A172 (cell line): Measurements from ENCODE around the gene QPCTL. TPM values are rescaled to one million over a fixed set of nuclear protein-coding genes. Genes with fewer than 3 reads are reported as not detected.
A peak's percentile ranks its signal among the peaks of the same experiment; 100 is the strongest.
"Not testable (repeated sequence)": the region's sequence is repeated elsewhere in the genome, so short reads cannot be mapped to it uniquely, and the experiment has no call there.

Experiments
- DNase-seq: peaks from one replicate; pipeline ENCODE4 v3.0.0-alpha.2; 2015; ENCODE audit warnings: low spot score
- total RNA-seq: library from RNA; depleted of rRNA; stranded (reverse); fragments of >200 nt; shearing (Covaris generic); gene quantifications from 2 replicates; pipeline ENCODE4 v1.2.3, GENCODE V29; 2014

Gene QPCTL
- total RNA-seq, 1 experiment from 2014 or later = 8.2 TPM

DNA sequence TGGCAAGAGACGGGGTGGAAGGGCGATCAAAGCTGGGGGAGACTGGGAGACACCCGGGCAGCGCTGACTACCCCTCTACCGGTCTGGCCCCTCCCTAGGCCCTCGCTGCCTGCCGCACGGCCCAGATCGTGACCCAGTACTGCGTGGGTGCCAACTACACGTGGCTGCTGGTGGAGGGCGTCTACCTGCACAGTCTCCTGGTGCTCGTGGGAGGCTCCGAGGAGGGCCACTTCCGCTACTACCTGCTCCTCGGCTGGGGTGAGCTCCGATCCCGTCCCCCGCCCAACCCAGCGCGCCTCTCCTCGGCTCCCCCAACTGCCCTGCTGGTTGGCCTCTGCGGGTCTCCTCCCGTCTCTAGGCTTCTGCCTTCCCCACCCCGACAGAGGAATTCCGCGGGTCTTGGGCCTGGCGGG lies 15.6 kb upstream of the QPCTL start:
- no peak for DNase-seq

DNA sequence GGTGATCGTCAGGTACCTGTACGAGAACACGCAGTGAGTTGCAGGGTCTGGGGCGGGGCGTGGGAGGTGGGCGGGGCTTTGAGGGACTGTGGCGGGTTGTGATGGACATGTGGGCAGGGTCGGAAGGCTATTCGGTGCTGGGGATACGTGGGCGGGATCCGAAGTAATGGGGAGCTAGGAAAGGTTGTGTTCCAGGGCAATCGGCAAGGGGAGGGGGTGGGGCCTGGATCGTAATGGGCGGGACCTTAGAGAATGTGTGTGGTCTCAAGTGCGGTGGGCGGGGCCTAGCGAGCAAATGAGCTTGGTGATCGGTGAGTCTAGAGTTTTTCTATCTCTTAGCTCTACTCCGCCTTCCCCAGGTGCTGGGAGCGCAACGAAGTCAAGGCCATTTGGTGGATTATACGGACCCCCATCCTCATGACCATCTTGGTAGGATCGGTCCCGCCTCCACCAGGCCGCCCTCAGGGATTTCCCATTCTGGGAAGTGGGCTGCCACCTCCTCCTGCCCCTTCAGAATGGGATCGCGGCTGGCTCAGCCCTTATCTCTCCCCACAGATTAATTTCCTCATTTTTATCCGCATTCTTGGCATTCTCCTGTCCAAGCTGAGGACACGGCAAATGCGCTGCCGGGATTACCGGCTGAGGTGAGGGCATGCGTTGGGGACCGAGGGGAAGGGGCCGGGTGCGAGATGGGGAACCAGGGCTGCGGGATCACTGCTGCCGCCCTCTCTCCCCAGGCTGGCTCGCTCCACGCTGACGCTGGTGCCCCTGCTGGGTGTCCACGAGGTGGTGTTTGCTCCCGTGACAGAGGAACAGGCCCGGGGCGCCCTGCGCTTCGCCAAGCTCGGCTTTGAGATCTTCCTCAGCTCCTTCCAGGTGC lies 14.9 kb upstream of the QPCTL start:
- peak; percentile 66 for DNase-seq

DNA sequence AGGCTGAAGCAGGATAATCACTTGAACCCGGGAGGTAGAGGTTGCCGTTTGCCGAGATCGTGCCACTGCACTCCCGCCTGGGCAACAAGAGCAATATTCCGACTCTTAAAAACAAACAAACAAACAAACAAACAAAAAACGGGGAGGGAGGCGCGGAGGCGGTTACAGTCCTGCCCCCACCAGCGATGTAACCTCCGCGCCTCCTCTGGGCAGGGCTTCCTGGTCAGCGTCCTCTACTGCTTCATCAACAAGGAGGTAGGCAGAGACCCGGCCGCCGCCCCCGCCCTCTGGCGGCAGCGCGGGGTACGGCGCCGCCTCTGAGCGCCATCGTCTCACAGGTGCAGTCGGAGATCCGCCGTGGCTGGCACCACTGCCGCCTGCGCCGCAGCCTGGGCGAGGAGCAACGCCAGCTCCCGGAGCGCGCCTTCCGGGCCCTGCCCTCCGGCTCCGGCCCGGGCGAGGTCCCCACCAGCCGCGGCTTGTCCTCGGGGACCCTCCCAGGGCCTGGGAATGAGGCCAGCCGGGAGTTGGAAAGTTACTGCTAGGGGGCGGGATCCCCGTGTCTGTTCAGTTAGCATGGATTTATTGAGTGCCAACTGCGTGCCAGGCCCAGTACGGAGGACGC lies 11.0 kb upstream of the QPCTL start:
- DNase-seq = peak; percentile 70

DNA sequence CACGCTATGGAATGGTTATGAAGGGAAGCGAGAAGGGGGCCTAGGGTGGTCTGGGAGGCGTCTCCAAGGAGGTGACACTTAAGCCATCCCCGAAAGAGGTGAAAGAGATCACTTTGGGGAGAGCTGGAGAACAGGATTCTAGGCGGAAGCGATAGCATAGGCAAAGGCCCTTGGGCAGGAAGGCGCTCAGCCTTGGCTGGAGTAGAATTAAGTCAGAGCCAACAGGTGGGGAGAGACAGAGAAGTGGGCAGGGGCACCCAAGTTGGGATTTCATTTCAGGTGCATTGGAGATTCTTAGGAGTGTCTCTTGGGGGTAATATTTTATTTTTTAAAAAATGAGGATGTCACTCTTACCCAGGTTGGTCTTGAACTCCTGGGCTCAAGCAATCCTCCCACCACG lies 10.3 kb upstream of the QPCTL start:
- DNase-seq = no peak

DNA sequence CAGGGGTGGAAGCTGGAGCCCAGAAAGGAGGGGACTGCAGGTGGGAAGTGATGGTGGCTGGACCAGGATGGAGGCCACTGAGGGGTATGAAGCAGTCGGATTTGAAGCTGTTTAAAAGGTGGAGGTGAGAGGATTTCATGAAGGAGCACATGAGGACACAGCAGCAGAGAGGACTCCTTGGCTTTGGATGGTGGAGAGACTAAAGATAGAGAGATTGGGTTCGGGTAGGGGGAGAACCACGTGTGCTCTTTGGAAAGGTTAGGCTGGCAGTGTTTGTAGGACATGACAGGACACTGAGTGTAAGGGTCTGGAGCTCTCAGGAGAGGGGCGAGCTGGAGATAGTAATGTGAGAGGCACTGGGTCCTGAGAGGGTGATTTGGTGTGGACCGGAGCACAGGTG lies 9.6 kb upstream of the QPCTL start:
- no peak for DNase-seq

DNA sequence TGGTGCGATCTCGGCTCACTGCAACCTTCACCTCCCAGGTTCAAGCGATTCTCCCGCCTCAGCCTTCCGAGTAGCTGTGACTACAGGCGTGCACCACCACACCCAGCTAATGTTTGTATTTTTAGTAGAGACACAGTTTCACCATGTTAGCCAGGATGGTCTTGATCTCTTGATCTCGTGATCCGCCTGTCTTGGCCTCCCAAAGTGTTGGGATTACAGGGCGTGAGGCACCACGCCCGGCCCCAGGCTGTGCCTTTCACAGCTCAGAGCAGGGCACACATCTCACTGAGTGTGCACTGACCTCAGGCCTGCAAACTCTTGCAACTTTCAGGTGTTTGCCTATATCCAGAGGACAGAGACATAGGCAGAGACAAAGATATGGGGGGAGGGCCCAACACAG lies 7.4 kb upstream of the QPCTL start:
- DNase-seq = not testable (repeated sequence)

DNA sequence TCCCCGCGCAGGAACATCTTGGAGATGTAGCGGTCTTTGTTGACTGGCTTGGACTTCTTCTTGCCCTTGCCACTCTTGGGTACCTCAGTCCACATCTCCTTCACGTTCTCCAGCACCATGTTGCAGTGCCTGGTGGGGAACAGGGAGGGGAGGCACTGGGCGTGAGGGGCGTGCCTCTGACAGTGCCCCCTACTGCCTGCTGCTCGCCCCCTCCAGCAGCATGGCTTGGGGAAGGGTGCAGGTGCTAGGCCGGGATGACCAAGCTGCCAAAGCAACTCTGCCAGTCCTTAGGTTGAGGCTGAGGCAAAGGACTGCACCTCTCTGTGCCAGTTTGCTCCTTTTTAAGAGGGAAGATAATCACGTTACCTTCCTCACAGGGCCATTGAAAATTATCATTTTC lies 4.9 kb upstream of the QPCTL start:
- no peak for DNase-seq

DNA sequence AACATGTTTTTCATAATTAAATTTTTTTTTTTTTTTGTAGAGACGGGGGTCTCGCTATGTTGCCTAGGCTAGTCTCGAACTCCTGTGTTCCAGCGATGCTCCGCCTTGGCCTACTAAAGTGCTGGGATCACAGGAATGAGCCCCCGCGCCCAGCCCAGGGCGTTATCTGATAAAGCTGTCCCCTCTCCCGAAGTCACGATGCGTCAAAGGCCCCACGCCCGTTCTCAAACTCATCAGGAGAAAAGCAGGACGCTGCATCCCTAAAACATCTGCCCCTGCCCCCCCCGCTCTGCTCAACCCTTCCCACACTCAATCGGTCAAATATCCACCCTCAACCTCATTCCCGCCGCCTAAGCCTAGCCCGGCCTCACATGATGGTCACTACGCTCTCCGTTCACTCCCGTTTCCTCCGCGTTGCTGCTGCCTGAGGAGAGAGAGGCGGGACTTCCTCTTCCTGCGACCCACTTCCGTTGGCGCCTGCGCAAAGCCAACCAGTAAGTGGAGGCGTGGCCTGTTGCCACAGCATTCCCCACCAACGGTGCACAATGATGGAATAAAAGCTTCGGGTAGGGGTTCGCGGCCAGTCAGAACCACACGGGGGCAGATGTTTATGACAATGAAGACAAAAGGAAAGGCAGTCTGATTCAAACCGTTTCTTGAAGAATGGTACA lies 815 bp upstream of the QPCTL start, which contains the start of gene SNRPD2:
TSS of gene SNRPD2 (minus strand) at position 438 of the 671 bp plus-strand sequence. CDS start at position 373, 65 bp downstream.
- peak; percentile 83 for DNase-seq

DNA sequence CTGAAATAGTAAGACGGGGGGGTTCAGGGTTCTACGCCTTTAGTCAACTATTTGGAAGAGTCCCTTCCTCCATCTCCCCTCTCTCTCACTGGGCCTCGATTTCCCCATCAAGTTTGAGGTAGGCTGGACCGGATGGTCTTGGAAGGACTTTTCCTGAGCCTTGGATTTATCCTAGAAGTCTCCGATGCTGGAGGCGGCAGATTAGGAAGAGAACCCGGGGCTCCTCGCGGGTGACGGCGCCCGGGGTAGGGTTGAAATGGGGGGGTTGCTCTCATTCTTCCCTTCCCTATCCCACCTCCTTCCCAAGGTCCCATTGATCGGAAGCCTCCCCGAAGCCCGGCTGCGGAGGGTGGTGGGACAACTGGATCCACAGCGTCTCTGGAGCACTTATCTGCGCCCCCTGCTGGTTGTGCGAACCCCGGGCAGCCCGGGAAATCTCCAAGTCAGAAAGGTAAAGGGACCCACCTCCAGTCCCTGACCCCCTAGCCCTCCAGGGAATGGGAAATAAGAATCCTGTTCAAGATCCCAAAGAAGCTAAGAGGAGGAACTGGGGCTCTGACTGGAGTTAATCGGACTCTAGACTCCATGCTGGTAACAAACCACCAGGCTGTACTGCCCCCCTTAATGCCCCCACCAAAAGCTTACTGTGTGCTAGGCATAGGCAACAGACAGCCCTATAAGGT lies 781 bp downstream of the QPCTL start:
- peak; percentile 32 for DNase-seq

DNA sequence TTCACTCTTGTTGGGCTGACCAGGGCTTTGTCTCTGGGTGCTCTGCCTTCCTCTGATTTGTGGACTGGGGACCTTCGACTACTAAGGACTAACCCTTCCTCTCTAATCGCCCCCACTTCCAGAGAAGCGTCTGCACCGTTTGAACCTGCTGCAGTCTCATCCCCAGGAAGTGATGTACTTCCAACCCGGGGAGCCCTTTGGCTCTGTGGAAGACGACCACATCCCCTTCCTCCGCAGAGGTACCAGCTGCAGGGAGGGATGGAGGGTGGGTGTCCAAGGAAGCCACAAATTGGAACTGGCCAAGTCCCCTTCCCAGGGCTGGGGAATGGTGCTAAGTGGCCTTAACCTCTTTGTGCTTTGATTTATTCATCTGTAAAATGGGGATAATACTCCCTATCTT lies 9.2 kb downstream of the QPCTL start:
- DNase-seq = no peak

DNA sequence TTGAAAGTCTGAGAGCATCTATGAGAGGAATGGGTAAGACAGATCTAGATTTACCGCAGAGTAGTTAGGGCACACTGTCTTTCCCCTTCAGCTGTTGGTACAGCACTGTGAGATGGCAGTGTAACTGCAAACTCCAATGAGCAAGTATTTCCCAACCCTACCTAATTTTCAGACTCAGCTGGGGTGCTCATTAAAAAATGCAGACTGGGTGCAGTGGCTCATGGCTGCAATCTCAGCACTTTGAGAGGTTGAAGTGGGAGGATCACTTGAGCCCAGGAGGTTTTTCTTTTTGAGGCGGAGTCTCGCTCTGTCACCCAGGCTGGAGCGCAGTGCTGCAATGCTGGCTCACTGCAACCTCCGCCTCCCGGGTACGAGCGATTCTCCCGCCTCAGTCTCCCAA lies 12.6 kb downstream of the QPCTL start:
- DNase-seq = no peak

DNA sequence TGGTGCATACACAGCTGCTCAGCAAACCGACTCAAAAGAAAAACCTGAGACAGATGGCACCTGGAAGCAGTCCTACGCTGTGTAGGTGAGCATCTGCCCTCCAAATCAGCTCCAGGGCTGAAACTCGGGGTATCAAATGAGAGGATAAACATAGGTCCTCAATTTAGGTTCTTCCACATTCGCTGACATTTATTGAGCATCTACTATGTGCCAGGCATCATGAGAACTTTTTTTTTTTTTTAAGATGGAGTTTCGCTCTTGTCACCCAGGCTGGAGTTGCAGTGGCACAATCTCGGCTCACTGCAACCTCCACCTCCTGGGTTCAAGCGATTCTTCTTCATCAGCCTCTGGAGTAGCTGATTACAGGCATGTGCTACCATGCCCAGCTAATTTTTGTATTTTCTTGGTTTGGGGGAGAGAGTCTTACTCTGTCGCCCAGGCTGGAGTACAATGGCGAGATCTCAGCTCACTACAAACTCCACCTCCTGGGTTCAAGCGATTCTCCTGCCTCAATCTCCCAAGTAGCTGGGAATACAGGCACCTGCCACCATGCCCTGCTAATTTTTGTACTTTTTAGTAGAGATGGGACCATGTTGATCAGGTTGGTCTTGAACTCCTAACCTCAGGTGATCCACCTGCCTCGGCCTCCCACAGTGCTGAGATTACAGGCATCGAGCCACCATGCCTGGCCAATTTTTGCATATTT lies 13.4 kb downstream of the QPCTL start:
- DNase-seq = no peak

DNA sequence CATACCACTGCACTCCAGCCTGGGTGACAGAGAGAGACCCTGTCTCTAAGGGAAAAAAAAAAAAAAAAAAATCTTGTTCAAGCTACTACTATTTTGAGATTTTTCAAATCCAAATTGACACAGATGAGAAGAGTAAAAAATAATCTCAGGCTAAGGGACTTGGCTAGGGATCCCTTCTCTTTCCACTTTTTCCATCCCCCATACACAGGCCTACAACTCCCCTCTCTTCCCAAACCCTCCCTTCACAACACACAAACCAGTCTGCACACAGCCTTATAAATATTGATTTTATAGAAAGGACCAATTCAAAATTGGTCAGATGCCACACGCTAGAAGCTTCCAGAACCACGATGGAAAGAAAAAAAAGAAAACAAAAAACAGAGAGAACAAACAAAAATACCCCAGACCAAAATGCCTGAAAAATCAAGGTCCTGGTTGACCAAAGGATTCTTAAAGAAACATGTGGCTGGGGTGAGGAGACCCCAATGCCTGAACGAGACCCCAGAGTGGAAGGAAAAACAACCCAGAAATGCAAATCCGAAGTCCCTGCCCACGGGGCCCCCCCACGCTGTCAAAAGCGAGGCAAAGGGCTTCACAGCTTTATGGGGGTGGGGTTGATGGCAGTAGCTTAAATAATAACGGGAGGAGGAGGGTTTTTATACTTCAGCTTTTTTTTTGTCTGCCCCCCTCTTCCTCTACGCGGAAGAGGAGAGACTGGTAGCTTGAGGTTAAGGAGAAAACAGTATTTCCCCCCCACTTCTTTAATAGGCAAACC lies 18.1 kb downstream of the QPCTL start:
- no peak for DNase-seq

DNA sequence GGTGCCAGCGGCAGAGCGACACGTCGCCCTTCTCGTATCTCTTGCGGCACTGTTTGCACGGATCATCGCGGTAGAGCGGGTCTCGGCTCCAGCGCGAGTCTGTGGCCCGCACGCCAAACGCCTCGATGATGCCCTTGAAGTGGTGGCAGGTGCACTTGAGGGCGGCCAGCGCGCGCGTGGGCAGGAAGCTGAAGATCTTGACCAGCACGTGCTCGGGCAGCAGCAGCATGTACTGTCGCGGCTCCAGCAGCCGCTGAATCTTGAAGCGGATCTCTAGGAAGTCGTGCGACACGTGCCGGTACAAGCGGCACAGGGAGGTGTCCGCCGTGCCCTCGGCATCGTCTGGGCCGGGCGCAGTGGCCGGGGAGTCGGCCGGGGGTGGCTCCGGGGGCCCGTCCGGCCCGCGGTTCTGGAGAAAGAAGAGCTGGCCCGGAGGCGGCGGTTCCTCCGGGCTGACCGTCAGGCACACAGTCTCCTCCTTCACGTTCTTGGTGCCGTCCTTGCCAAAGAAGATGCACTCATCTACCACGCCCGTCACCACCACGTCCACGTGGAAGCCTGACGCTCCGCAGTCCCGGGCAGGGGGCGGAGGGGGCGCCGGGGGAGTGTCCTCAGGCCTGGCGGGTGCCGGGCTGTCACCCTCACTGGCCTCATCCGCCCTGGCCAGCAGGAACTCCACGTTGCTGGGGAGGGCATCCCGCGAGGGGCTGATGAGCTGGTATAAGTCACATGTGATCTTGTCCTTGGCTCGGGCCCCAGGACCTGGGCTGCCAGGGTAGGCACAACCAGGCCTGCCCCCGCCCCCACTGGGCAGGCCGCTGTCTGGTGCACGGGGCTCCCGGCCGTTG lies 19.6 kb downstream of the QPCTL start:
- DNase-seq = no peak

DNA sequence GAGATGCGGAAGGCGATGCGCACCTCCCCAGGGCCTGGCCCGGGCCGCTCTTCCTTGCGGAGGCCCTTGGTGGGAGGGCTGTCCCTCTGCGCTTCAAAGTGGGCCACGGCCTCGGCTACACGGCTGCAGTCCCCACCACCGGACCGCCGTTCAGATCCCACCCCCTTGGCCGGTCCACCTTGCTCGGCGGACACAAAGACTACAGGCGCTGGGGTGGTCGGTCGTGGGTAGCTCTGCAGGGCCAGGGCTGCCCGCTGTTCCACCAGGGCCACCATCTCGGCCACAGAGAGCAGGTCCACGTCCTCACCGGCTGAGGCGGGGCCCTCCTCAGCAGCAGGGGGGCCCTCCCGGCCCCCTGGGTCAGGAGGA lies 20.2 kb downstream of the QPCTL start:
- DNase-seq = no peak

DNA sequence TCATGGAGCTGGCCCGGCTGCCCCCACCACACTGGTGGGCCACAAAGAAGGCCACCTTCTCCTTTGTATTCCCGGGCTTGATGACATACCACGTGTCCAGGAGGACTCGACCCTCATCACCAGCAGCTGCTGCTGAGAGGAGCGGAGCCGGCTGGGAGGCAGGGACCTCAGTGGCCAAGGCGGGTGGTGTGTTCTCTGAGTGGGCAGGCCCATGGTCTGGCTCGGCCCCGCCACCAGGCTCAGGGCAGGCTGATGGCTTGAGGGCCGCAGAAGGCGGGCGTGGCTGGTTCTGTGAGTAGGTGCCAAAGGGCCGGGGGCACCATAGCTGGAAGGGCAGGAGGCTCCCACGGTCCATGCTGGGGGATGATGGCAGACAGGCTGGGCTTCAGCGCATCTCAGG lies 20.7 kb downstream of the QPCTL start:
- no peak for DNase-seq

DNA sequence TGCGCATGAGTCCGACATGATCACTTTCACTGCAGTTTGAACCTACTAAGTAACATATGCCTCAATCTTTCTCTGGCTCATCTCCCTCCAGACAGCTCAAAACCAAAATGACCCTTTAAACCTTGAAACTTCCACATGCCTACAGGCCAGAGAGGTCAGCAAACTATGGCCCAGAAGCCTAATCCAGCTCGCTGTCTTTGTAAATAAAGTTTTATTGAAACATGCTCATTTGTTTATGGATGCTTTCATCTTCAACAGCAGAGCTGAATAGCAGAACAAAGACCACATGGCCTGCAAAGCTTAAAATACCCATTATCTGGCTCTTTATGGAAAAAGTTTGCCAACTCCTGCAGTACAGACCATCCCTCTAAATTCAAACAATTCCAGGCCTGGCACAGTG lies 22.7 kb downstream of the QPCTL start:
- no peak for DNase-seq

DNA sequence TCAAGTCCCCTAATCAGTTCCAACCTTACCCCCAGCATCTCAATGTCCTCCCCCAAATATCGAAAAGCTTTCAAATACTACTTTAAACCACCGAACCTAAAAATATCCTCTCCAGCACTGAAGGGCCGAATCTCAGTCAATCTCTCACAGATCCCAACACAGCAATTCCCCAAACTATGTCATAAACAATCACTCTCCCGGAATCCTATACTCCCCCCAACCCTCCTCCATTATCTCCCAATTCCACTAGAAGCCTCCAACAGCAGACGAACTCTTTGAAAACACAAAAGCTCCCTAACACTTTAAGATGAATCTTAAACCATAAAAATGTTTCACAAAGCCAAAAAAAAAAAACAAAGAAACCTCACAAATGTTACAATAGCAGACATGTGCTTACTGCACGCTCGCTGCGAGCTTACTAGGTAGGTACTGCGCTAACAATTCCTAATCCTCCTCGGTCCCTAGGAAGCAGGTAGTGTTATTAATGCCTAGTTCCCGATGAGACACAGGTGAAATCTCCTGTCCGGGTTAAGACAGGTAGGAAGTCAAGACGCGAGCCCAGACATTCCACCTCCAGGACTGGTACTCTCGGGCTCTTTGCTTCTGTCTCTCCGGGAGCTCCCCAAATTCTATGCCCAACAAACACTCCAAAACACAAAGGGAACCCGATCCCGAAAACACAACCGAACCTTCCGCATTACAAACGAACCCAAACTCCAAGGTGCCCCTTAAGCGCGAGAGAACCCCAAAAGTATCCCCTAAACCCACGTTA lies 24.1 kb downstream of the QPCTL start:
- no peak for DNase-seq
